HCT116 (cell line): ENCODE data around the gene LRP1B. TPM values are rescaled to one million over a fixed set of nuclear protein-coding genes. Genes with fewer than 3 reads are reported as not detected.

Experiments
- ATAC-seq: fragments of 200-7000 bp; cut with Tn5 transposase; 2 replicates; pipeline ENCODE4 v1.9.1; 2020; ENCODE audit warnings: mild to moderate bottlenecking, moderate library complexity
- BruUV-seq: library from RNA; stranded (reverse); fragments of 400-500 nt; replicated peaks from 2 replicates; lab custom pipeline; 2021; lab: Mats Ljungman, UMichigan
- CTCF ChIA-PET: fragments of 300-600 bp; sonication (Branson Sonifier 250); formaldehyde crosslinking; loops from one replicate; lab custom pipeline; 2021; ENCODE audit warnings: antibody characterized with exemption; lab: Charles Lee
- POLR2A ChIA-PET: fragments of 300-600, 350-600 bp; sonication (Branson Sonifier 250); formaldehyde crosslinking; loops from one replicate; lab custom pipeline; 2021; ENCODE audit warnings: antibody characterized with exemption; lab: Charles Lee
- RAD21 ChIA-PET, 2 experiments: fragments of 300-600 bp; sonication (Branson Sonifier 250); formaldehyde crosslinking; loops; one replicate each; lab custom pipeline; 2023; ENCODE audit warnings: low total read pairs in 2 of 2; ENCODE audit not compliant: uncharacterized antibody in 2 of 2, unreplicated experiment in 2 of 2, low non-redundant PET in 1 of 2; lab: Charles Lee
- DNase-seq: peaks from one replicate; pipeline ENCODE4 v3.0.0-alpha.2; 2010; ENCODE audit warnings: low read depth, low spot score
- H2AFZ ChIP-seq: fragments of 200-600 bp; shearing (Covaris generic), sonication (generic); 2 replicates; pipeline ENCODE4 v1.6.1; 2017; ENCODE audit warnings: low read depth, mixed run types, mixed read lengths, antibody characterized with exemption, low read length; ENCODE audit not compliant: poor library complexity, severe bottlenecking
- H3K27ac ChIP-seq: 2 replicates; pipeline ENCODE4 v1.5.1; 2012; ENCODE audit warnings: low read depth, low read length
- H3K27me3 ChIP-seq: fragments of 200-600 bp; sonication (generic); 2 replicates; pipeline ENCODE4 v1.6.1; 2016; ENCODE audit warnings: mixed run types, low read length, mixed read lengths; ENCODE audit not compliant: insufficient read depth
- H3K36me3 ChIP-seq, 2 experiments: fragments of 200-500 bp in 1 of 2; fragments of 200-600 bp in 1 of 2; sonication (Bioruptor generic) in 1 of 2; sonication (generic) in 1 of 2; 2 replicates each; pipeline versions ENCODE4 v1.5.1 to v1.6.1; 2014 to 2016; ENCODE audit warnings: low read length in 2 of 2, inconsistent platforms in 1 of 2, mixed read lengths in 1 of 2, mixed run types in 1 of 2; ENCODE audit not compliant: insufficient read depth in 2 of 2, control insufficient read depth in 1 of 2
- H3K4me1 ChIP-seq, 2 experiments: fragments of 200-600 bp in 1 of 2; sonication (generic) in 1 of 2; 2 replicates each; pipeline versions ENCODE4 v1.5.1 to v1.6.1; 2012 to 2017; ENCODE audit warnings: low read length in 2 of 2, inconsistent platforms in 1 of 2, mild to moderate bottlenecking in 1 of 2, mixed read lengths in 1 of 2, mixed run types in 1 of 2, moderate library complexity in 1 of 2; ENCODE audit not compliant: insufficient read depth in 2 of 2, control insufficient read depth in 1 of 2
- H3K4me2 ChIP-seq: fragments of 200-600 bp; sonication (generic); 2 replicates; pipeline ENCODE4 v1.6.1; 2017; ENCODE audit warnings: mixed run types, low read length, mixed read lengths
- H3K4me3 ChIP-seq, 2 experiments: fragments of 200-600 bp in 1 of 2; sonication (generic) in 1 of 2; replicated peaks in 1 of 2; 2 replicates each; pipeline ENCODE4 v1.5.1; 2011 to 2016; ENCODE audit warnings: low read length in 2 of 2, control low read depth in 1 of 2, low read depth in 1 of 2, mild to moderate bottlenecking in 1 of 2, mixed read lengths in 1 of 2, mixed run types in 1 of 2
- H3K79me2 ChIP-seq: fragments of 200-600 bp; sonication (generic); 2 replicates; pipeline ENCODE4 v1.6.1; 2017; ENCODE audit warnings: mild to moderate bottlenecking, mixed run types, low read length, moderate library complexity, mixed read lengths; ENCODE audit not compliant: insufficient read depth
- H3K9ac ChIP-seq: fragments of 200-600 bp; sonication (generic); 2 replicates; pipeline ENCODE4 v1.6.1; 2016; ENCODE audit warnings: low read length, mixed read lengths
- H3K9me2 ChIP-seq: fragments of 200-600 bp; sonication (generic), shearing (Covaris generic); 2 replicates; pipeline ENCODE4 v1.6.1; 2017; ENCODE audit warnings: mixed run types, mild to moderate bottlenecking, moderate library complexity; ENCODE audit not compliant: insufficient read depth
- H3K9me3 ChIP-seq, 2 experiments: fragments of 200-500 bp in 1 of 2; fragments of 200-600 bp in 1 of 2; sonication (Bioruptor generic) in 1 of 2; sonication (generic) in 1 of 2; 2 replicates each; pipeline ENCODE4 v1.6.1; 2014 to 2017; ENCODE audit warnings: low read length in 2 of 2, mixed read lengths in 2 of 2, inconsistent platforms in 1 of 2, low read depth in 1 of 2, mild to moderate bottlenecking in 1 of 2, mixed run types in 1 of 2, moderate library complexity in 1 of 2; ENCODE audit not compliant: control insufficient read depth in 1 of 2, insufficient read depth in 1 of 2
- H4K20me1 ChIP-seq: fragments of 200-600 bp; sonication (generic), shearing (Covaris generic); 2 replicates; pipeline ENCODE4 v1.6.1; 2017; ENCODE audit warnings: mixed run types, mild to moderate bottlenecking, moderate library complexity; ENCODE audit not compliant: insufficient read depth
- CBX3 ChIP-seq: IDR thresholded peaks from 2 replicates; pipeline ENCODE4 v1.6.1; 2012; ENCODE audit warnings: low read depth
- CEBPB ChIP-seq: IDR thresholded peaks from 2 replicates; pipeline ENCODE4 v1.6.1; 2012; ENCODE audit warnings: low read depth
- ELF1 ChIP-seq: IDR thresholded peaks from 2 replicates; pipeline ENCODE4 v1.6.1; 2012; ENCODE audit warnings: low read depth, borderline replicate concordance
- EZH2 ChIP-seq: fragments of 200-600 bp; sonication (generic); IDR thresholded peaks from 2 replicates; pipeline ENCODE4 v1.6.1; 2017; ENCODE audit warnings: antibody characterized with exemption, mixed run types
- EZH2phosphoT487 ChIP-seq: fragments of 200-600 bp; IDR thresholded peaks from 2 replicates; pipeline ENCODE4 v1.6.1; 2018; ENCODE audit warnings: antibody characterized with exemption, borderline replicate concordance
- JUND ChIP-seq: IDR thresholded peaks from 2 replicates; pipeline ENCODE4 v1.6.1; 2012
- POLR2A ChIP-seq: IDR thresholded peaks from 2 replicates; pipeline ENCODE4 v1.7.0; 2011; ENCODE audit warnings: borderline replicate concordance; ENCODE audit not compliant: insufficient read depth, insufficient read length; ENCODE audit errors: extremely low read depth
- POLR2AphosphoS5 ChIP-seq: IDR thresholded peaks from 2 replicates; pipeline ENCODE4 v1.6.1; 2011; ENCODE audit warnings: mild to moderate bottlenecking, low read depth, low read length, moderate library complexity
- RAD21 ChIP-seq: IDR thresholded peaks from 2 replicates; pipeline ENCODE4 v1.6.1; 2012; ENCODE audit warnings: low read depth, mild to moderate bottlenecking
- SP1 ChIP-seq: IDR thresholded peaks from 2 replicates; pipeline ENCODE4 v1.6.1; 2012; ENCODE audit warnings: low read depth
- SRF ChIP-seq: IDR thresholded peaks from 2 replicates; pipeline ENCODE4 v1.6.1; 2012; ENCODE audit warnings: low read depth
- TCF7L2 ChIP-seq: IDR thresholded peaks from 2 replicates; pipeline ENCODE4 v1.7.0; 2011; ENCODE audit warnings: borderline replicate concordance, inconsistent platforms; ENCODE audit not compliant: insufficient read depth, insufficient read length; ENCODE audit errors: extremely low read depth
- ZNF274 ChIP-seq: fragments of 200-500 bp; sonication (Bioruptor generic); IDR thresholded peaks from 2 replicates; pipeline ENCODE4 v1.6.1; 2014; ENCODE audit warnings: mild to moderate bottlenecking, low read depth, low read length, inconsistent platforms
- intact Hi-C: fragments of 100-400 bp; cut with micrococcal nuclease; formaldehyde crosslinking; loops from 2 replicates; pipeline ENCODE4 v1.10.0; 2022
- total RNA-seq: library from RNA; stranded (reverse); gene quantifications from one replicate; pipeline ENCODE4 v1.2.1, GENCODE V29; 2021; ENCODE audit not compliant: unreplicated experiment
- TF ChIP-seq, protein P1 (sequence below): IDR thresholded peaks from 2 replicates; pipeline ENCODE4 v1.6.1; 2011; ENCODE audit warnings: mild to moderate bottlenecking, low read length, moderate library complexity; ENCODE audit not compliant: insufficient replicate concordance; ENCODE audit errors: extremely low read depth
- TF ChIP-seq, protein P2 (sequence below), 3 experiments: fragments of 200-600 bp in 1 of 3; sonication (generic) in 1 of 3; IDR thresholded peaks in 2 of 3; conservative IDR thresholded peaks in 1 of 3; 2 replicates each; pipeline ENCODE4 v1.5.1; 2012 to 2017; ENCODE audit warnings: low read depth in 2 of 3, low read length in 2 of 3, antibody characterized with exemption in 1 of 3, borderline replicate concordance in 1 of 3, control low read depth in 1 of 3, mild to moderate bottlenecking in 1 of 3, mixed read lengths in 1 of 3, mixed run types in 1 of 3, moderate library complexity in 1 of 3; ENCODE audit not compliant: insufficient read depth in 1 of 3
- TF ChIP-seq, protein P3 (sequence below): IDR thresholded peaks from 2 replicates; pipeline ENCODE4 v1.6.1; 2012; ENCODE audit warnings: low read depth
- TF ChIP-seq, protein P4 (sequence below): IDR thresholded peaks from 2 replicates; pipeline ENCODE4 v1.6.1; 2012

LRP1B gene
- total RNA-seq, 1 experiment from 2014 or later: 0.34 TPM

DNA sequence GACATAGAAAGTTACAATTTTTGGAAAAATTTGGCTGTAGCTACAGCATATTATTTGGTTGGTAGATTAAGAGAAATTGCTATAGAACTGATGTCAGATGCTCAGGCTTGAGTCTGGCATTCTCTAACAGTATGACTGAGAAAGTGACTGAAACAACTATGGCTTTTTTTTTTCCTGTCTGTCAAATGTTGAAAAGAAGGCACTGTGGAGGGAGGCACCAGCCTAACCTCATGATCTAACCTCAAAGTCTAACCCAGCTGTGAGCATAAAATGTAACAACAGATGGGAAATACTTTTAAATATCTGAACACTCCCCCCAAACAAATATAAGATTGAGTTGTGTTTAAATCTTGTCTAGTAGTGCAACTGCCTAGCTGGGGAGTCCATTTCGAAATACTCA, 629.1 kb downstream of the LRP1B start:
- H3K27me3 ChIP-seq: no peaks in the 10 kb centered on the region
- ATAC-seq (no peak), DNase-seq (no peak)
- ChIA-PET RAD21 (no interaction called here), POLR2A (no interaction called here), CTCF (interaction anchor here (1.1 kb wide), 1 partner anchor 638 kb away, joined by 3 read pairs; no protein-coding TSS in a partner anchor)
- H3K9ac ChIP-seq: no peak overlapping the region
- no peak overlapping the region for H3K27ac ChIP-seq
- no TSS peak for BruUV-seq
- no peaks in the 10 kb centered on the region for H3K9me2 ChIP-seq
- no peak overlapping the region for H3K4me3 ChIP-seq
- TF ChIP-seq JUND: no peak
- no peak for TF ChIP-seq POLR2A
- TF ChIP-seq ZNF274: no peak
- TF ChIP-seq POLR2AphosphoS5: no peak
- no peak for TF ChIP-seq CBX3
- TF ChIP-seq, protein P1, sequence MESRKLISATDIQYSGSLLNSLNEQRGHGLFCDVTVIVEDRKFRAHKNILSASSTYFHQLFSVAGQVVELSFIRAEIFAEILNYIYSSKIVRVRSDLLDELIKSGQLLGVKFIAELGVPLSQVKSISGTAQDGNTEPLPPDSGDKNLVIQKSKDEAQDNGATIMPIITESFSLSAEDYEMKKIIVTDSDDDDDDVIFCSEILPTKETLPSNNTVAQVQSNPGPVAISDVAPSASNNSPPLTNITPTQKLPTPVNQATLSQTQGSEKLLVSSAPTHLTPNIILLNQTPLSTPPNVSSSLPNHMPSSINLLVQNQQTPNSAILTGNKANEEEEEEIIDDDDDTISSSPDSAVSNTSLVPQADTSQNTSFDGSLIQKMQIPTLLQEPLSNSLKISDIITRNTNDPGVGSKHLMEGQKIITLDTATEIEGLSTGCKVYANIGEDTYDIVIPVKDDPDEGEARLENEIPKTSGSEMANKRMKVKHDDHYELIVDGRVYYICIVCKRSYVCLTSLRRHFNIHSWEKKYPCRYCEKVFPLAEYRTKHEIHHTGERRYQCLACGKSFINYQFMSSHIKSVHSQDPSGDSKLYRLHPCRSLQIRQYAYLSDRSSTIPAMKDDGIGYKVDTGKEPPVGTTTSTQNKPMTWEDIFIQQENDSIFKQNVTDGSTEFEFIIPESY: no peak
- TF ChIP-seq, protein P2, sequence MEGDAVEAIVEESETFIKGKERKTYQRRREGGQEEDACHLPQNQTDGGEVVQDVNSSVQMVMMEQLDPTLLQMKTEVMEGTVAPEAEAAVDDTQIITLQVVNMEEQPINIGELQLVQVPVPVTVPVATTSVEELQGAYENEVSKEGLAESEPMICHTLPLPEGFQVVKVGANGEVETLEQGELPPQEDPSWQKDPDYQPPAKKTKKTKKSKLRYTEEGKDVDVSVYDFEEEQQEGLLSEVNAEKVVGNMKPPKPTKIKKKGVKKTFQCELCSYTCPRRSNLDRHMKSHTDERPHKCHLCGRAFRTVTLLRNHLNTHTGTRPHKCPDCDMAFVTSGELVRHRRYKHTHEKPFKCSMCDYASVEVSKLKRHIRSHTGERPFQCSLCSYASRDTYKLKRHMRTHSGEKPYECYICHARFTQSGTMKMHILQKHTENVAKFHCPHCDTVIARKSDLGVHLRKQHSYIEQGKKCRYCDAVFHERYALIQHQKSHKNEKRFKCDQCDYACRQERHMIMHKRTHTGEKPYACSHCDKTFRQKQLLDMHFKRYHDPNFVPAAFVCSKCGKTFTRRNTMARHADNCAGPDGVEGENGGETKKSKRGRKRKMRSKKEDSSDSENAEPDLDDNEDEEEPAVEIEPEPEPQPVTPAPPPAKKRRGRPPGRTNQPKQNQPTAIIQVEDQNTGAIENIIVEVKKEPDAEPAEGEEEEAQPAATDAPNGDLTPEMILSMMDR (IDR thresholded peaks at IDR 0.05 in 2 of 3, conservative IDR thresholded peaks at IDR 0.05 in 1 of 3; ENCODE audit: borderline replicate concordance in 1 of 3, insufficient read depth in 1 of 3, low read depth in 2 of 3, low read length in 2 of 3): no peak
- no peak for TF ChIP-seq SRF
- TF ChIP-seq ELF1: no peak
- TF ChIP-seq TCF7L2: no peak
- TF ChIP-seq RAD21: no peak
- TF ChIP-seq SP1: no peak
- no peak for TF ChIP-seq EZH2phosphoT487
- TF ChIP-seq, protein P3, sequence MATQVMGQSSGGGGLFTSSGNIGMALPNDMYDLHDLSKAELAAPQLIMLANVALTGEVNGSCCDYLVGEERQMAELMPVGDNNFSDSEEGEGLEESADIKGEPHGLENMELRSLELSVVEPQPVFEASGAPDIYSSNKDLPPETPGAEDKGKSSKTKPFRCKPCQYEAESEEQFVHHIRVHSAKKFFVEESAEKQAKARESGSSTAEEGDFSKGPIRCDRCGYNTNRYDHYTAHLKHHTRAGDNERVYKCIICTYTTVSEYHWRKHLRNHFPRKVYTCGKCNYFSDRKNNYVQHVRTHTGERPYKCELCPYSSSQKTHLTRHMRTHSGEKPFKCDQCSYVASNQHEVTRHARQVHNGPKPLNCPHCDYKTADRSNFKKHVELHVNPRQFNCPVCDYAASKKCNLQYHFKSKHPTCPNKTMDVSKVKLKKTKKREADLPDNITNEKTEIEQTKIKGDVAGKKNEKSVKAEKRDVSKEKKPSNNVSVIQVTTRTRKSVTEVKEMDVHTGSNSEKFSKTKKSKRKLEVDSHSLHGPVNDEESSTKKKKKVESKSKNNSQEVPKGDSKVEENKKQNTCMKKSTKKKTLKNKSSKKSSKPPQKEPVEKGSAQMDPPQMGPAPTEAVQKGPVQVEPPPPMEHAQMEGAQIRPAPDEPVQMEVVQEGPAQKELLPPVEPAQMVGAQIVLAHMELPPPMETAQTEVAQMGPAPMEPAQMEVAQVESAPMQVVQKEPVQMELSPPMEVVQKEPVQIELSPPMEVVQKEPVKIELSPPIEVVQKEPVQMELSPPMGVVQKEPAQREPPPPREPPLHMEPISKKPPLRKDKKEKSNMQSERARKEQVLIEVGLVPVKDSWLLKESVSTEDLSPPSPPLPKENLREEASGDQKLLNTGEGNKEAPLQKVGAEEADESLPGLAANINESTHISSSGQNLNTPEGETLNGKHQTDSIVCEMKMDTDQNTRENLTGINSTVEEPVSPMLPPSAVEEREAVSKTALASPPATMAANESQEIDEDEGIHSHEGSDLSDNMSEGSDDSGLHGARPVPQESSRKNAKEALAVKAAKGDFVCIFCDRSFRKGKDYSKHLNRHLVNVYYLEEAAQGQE: no peak
- no peak for TF ChIP-seq EZH2
- TF ChIP-seq CEBPB: no peak
- TF ChIP-seq, protein P4, sequence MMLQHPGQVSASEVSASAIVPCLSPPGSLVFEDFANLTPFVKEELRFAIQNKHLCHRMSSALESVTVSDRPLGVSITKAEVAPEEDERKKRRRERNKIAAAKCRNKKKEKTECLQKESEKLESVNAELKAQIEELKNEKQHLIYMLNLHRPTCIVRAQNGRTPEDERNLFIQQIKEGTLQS: no peak
- H3K9me3 ChIP-seq: no peaks in the 10 kb centered on the region
- H3K36me3 ChIP-seq: no peaks in the 10 kb centered on the region
- no peaks in the 10 kb centered on the region for H4K20me1 ChIP-seq
- no peaks in the 10 kb centered on the region for H3K4me1 ChIP-seq
- intact Hi-C loops: no loop called here
- H3K79me2 ChIP-seq: no peaks in the 10 kb centered on the region
- H3K4me2 ChIP-seq: no peak overlapping the region
- no peak overlapping the region for H2AFZ ChIP-seq
